GM12878 (cell line): ENCODE measurements around the gene UBE2E2. TPM values are rescaled to one million over a fixed set of nuclear protein-coding genes. Genes with fewer than 3 reads are reported as not detected.

ENCODE experiments used
- ATF2 ChIP-seq: IDR thresholded peaks from 2 replicates; pipeline ENCODE4 v1.6.1; 2012; ENCODE audit warnings: low read length, inconsistent platforms
- E2F8 ChIP-seq: fragments of 450-650 bp; IDR thresholded peaks from 2 replicates; pipeline ENCODE4 v1.6.1; 2018; ENCODE audit warnings: mild to moderate bottlenecking, low read depth, moderate library complexity; ENCODE audit not compliant: partially characterized antibody
- GATAD2B ChIP-seq: fragments of 450-650 bp; conservative IDR thresholded peaks from 2 replicates; pipeline ENCODE4 v1.6.1; 2017; ENCODE audit warnings: low read depth, mild to moderate bottlenecking, moderate library complexity
- IKZF2 ChIP-seq, 2 experiments: fragments of 450-650 bp; IDR thresholded peaks; 2 replicates each; pipeline ENCODE4 v1.6.1; 2017; ENCODE audit warnings: mild to moderate bottlenecking in 2 of 2, moderate library complexity in 2 of 2
- NFIC ChIP-seq: IDR thresholded peaks from 2 replicates; pipeline ENCODE4 v1.6.1; 2012; ENCODE audit warnings: low read depth, mild to moderate bottlenecking, inconsistent platforms, low read length, moderate library complexity
- NFXL1 ChIP-seq: fragments of 450-650 bp; IDR thresholded peaks from 2 replicates; pipeline ENCODE4 v1.6.1; 2017; ENCODE audit warnings: antibody characterized with exemption, mild to moderate bottlenecking, borderline replicate concordance
- NR2C1 ChIP-seq: fragments of 450-650 bp; IDR thresholded peaks from 2 replicates; pipeline ENCODE4 v1.6.1; 2017; ENCODE audit warnings: antibody characterized with exemption, mild to moderate bottlenecking, moderate library complexity
- PBX3 ChIP-seq: IDR thresholded peaks from 2 replicates; pipeline ENCODE4 v1.6.1; 2011; ENCODE audit warnings: mild to moderate bottlenecking, low read depth, low read length, moderate library complexity; ENCODE audit not compliant: insufficient replicate concordance
- PML ChIP-seq: IDR thresholded peaks from 2 replicates; pipeline ENCODE4 v1.6.1; 2012; ENCODE audit warnings: low read length, inconsistent platforms
- RUNX3 ChIP-seq: IDR thresholded peaks from 2 replicates; pipeline ENCODE4 v1.6.1; 2012; ENCODE audit warnings: low read length, inconsistent platforms
- SP1 ChIP-seq: IDR thresholded peaks from one replicate; pipeline ENCODE4 v1.6.1; 2011; ENCODE audit warnings: low read depth, low read length
- TCF3 ChIP-seq: IDR thresholded peaks from 2 replicates; pipeline ENCODE4 v1.6.1; 2012; ENCODE audit warnings: low read depth, mild to moderate bottlenecking, low read length, borderline replicate concordance; ENCODE audit not compliant: insufficient read depth
- polyA plus RNA-seq, 11 experiments: library from polyadenylated mRNA; depleted of rRNA in 4 of 11; unstranded in 6 of 11; stranded (reverse) in 5 of 11; fragments of >200 nt; fragmentation: Nextera tagmentation in 4 of 11; fragmentation: Illumina TruSeq in 1 of 11; extraction: Ambion mirVana in 4 of 11; extraction: Trizol in 1 of 11; gene quantifications; 1 replicate in 1 of 11; 2 replicates in 10 of 11; pipeline versions ENCODE4 v1.2.1 to v1.2.3, GENCODE V29; 2011 to 2016; ENCODE audit warnings: inconsistent platforms in 2 of 11, missing spikeins in 2 of 11, low read depth in 1 of 11
- total RNA-seq, 4 experiments: library from RNA; depleted of rRNA in 3 of 4; stranded (reverse); fragments of >200 nt in 3 of 4; fragmentation: Illumina TruSeq in 1 of 4; extraction: Trizol in 1 of 4; gene quantifications; 2 replicates each; pipeline versions ENCODE4 v1.2.1 to v1.2.3, GENCODE V29; 2013 to 2021
- TF ChIP-seq, protein P1 (sequence below): fragments of 450-650 bp; IDR thresholded peaks from 2 replicates; pipeline ENCODE4 v1.6.1; 2017; ENCODE audit warnings: low read depth, mild to moderate bottlenecking, moderate library complexity
- TF ChIP-seq, protein P2 (sequence below): fragments of 450-650 bp; IDR thresholded peaks from 2 replicates; pipeline ENCODE4 v1.6.1; 2014; ENCODE audit warnings: mild to moderate bottlenecking

Gene UBE2E2
- total and polyA plus RNA-seq, 10 of the 15 experiments (the other 5 are each of a cell fraction or from before 2014, with no cell fraction given), result 8.7 to 71.0 (median 36.4) TPM

- TF ChIP-seq, protein P1, sequence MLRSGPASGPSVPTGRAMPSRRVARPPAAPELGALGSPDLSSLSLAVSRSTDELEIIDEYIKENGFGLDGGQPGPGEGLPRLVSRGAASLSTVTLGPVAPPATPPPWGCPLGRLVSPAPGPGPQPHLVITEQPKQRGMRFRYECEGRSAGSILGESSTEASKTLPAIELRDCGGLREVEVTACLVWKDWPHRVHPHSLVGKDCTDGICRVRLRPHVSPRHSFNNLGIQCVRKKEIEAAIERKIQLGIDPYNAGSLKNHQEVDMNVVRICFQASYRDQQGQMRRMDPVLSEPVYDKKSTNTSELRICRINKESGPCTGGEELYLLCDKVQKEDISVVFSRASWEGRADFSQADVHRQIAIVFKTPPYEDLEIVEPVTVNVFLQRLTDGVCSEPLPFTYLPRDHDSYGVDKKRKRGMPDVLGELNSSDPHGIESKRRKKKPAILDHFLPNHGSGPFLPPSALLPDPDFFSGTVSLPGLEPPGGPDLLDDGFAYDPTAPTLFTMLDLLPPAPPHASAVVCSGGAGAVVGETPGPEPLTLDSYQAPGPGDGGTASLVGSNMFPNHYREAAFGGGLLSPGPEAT, result no peak
- TF ChIP-seq NR2C1, result no peak
- no peak for TF ChIP-seq NFIC
- TF ChIP-seq NFXL1, result no peak
- TF ChIP-seq E2F8, result no peak
- no peak for TF ChIP-seq PBX3
- no peak for TF ChIP-seq TCF3
- TF ChIP-seq RUNX3, result 0 out of 2 replicates have a peak, but pooled peaks have one; percentile 27
- TF ChIP-seq PML, result no peak
- no peak for TF ChIP-seq GATAD2B
- no peak for TF ChIP-seq ATF2
- peak; percentile 23 to 29; a peak in 1 of 4 replicates for TF ChIP-seq IKZF2 (IDR thresholded peaks at IDR 0.05)
- TF ChIP-seq, protein P2, sequence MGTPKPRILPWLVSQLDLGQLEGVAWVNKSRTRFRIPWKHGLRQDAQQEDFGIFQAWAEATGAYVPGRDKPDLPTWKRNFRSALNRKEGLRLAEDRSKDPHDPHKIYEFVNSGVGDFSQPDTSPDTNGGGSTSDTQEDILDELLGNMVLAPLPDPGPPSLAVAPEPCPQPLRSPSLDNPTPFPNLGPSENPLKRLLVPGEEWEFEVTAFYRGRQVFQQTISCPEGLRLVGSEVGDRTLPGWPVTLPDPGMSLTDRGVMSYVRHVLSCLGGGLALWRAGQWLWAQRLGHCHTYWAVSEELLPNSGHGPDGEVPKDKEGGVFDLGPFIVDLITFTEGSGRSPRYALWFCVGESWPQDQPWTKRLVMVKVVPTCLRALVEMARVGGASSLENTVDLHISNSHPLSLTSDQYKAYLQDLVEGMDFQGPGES, result no peak
- no peak for TF ChIP-seq SP1
- TF ChIP-seq, all 136 proteins: peak for 5
Measured at GRCh38 chr3:23519314-23520208, 316.4 kb downstream of the UBE2E2 start (continued).
